HG03439 (cell line): Measurements from ENCODE around the gene OPN5.
"Not testable (repeated sequence)": the region's sequence is repeated elsewhere in the genome, so short reads cannot be mapped to it uniquely, and the experiment has no call there.

Experiments used
- ATAC-seq: cut with Tn5 transposase; IDR thresholded peaks from one replicate; pipeline ENCODE4 v1.9.1; 2021; ENCODE audit warnings: mild to moderate bottlenecking, moderate library complexity; ENCODE audit not compliant: unreplicated experiment

Gene OPN5

GRCh38 chr6:47781732-47782131, at the start of gene OPN5:
Gene OPN5, plus strand, starts transcription at chr6:47782032. Its CDS starts 35 bp downstream, at chr6:47782067.
- no peak for ATAC-seq

GRCh38 chr6:47733879-47734558, 47.8 kb upstream of the OPN5 start:
- peak; percentile 62 for ATAC-seq

GRCh38 chr6:47734831-47735481, 46.9 kb upstream of the OPN5 start:
- ATAC-seq: no peak

- no peak for ATAC-seq
Measured at GRCh38 chr6:47736083-47736700, 45.6 kb upstream of the OPN5 start.

GRCh38 chr6:47737406-47737805, 44.4 kb upstream of the OPN5 start:
- ATAC-seq: no peak

GRCh38 chr6:47740714-47741113, 41.1 kb upstream of the OPN5 start:
- no peak for ATAC-seq

- no peak for ATAC-seq
Measured at GRCh38 chr6:47741807-47742206, 40.0 kb upstream of the OPN5 start.

GRCh38 chr6:47743744-47744143, 38.1 kb upstream of the OPN5 start:
- no peak for ATAC-seq

GRCh38 chr6:47745269-47745668, 36.6 kb upstream of the OPN5 start:
- not testable (repeated sequence) for ATAC-seq

GRCh38 chr6:47749757-47750156, 32.1 kb upstream of the OPN5 start:
- no peak for ATAC-seq

GRCh38 chr6:47752801-47753200, 29.0 kb upstream of the OPN5 start:
- no peak for ATAC-seq

GRCh38 chr6:47759364-47759763, 22.5 kb upstream of the OPN5 start:
- no peak for ATAC-seq

GRCh38 chr6:47762502-47762901, 19.3 kb upstream of the OPN5 start:
- no peak for ATAC-seq

- ATAC-seq: no peak
Measured at GRCh38 chr6:47766445-47766844, 15.4 kb upstream of the OPN5 start.

- ATAC-seq: no peak
Measured at GRCh38 chr6:47767102-47767501, 14.7 kb upstream of the OPN5 start.

GRCh38 chr6:47769982-47770381, 11.8 kb upstream of the OPN5 start:
- no peak for ATAC-seq

- no peak for ATAC-seq
Measured at GRCh38 chr6:47772359-47772758, 9.5 kb upstream of the OPN5 start.

- ATAC-seq: no peak
Measured at GRCh38 chr6:47773005-47773404, 8.8 kb upstream of the OPN5 start.

- peak; percentile 86 for ATAC-seq
Measured at GRCh38 chr6:47780510-47781356, 1.1 kb upstream of the OPN5 start.

GRCh38 chr6:47785182-47785581, 3.4 kb downstream of the OPN5 start:
- ATAC-seq: no peak
